PFSK-1 (cell line): ENCODE measurements around the gene VTCN1.

Source experiments
- POLR2AphosphoS5 ChIP-seq: IDR thresholded peaks from 2 replicates; pipeline ENCODE4 v1.6.1; 2012; ENCODE audit warnings: low read depth, mild to moderate bottlenecking, control low read depth, low read length, moderate library complexity
- REST ChIP-seq, 2 experiments: IDR thresholded peaks; 2 replicates each; pipeline versions ENCODE4 v1.6.1 to v1.8.0; 2011 to 2012; ENCODE audit warnings: low read depth in 2 of 2, low read length in 2 of 2, control low read depth in 1 of 2, inconsistent platforms in 1 of 2, mild to moderate bottlenecking in 1 of 2, moderate library complexity in 1 of 2; ENCODE audit not compliant: insufficient read depth in 1 of 2
- SIN3A ChIP-seq: IDR thresholded peaks from 2 replicates; pipeline ENCODE4 v1.6.1; 2012; ENCODE audit warnings: mild to moderate bottlenecking, low read length, moderate library complexity, borderline replicate concordance; ENCODE audit not compliant: insufficient read depth
- TAF1 ChIP-seq: IDR thresholded peaks from 2 replicates; pipeline ENCODE4 v1.6.1; 2012; ENCODE audit warnings: low read length, control low read depth, borderline replicate concordance; ENCODE audit not compliant: insufficient read depth

DNA sequence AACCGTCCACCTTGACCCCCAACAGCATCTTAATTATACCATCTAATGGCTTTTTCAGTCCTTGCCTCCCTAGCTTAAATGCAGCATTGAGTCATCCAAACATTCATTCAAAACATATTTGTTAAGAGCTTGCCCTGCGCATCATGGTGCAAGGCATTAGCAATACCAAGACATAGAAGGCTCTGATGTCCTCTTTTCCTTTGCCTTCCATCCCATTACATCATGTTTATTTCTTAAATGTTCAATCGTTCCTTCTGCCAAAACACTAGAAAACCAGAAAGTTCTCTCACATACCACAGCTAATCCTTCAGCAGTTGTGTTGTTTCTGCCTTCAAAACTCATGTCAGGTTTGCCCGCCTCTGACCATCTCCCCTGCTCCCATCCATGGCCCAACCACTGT, 29.8 kb upstream of the VTCN1 start:
- no peak for TF ChIP-seq POLR2AphosphoS5
- no peak for TF ChIP-seq SIN3A
- no peak for TF ChIP-seq REST (IDR thresholded peaks at IDR 0.05; ENCODE audit: insufficient read depth in 1 of 2, low read depth in 2 of 2, low read length in 2 of 2)
- TF ChIP-seq TAF1 = no peak
